ENCODE data around the gene FGGY. TPM values are rescaled to one million over a fixed set of nuclear protein-coding genes. Genes with fewer than 3 reads are reported as not detected.

FGGY gene
- total RNA-seq, 2 experiments from 2014 or later = 8.5 to 9.4 TPM

- ChIA-PET POLR2A (no interaction called here), CTCF (interaction anchor here (0.6 kb wide), 1 partner anchor 399 kb away, joined by 3 read pairs; no protein-coding TSS in a partner anchor)
- Mint-ChIP-seq H3K4me1 (ENCODE audit: low read depth) (peaks cover 1% of the 10 kb centered on the region), H3K4me3 (no peak overlapping the region), H3K27ac (no peak overlapping the region), H3K27me3 (ENCODE audit: low read depth) (no peaks in the 10 kb centered on the region), H3K36me3 (ENCODE audit: low read depth) (no peaks in the 10 kb centered on the region), H3K9me3 (ENCODE audit: insufficient read depth) (no peaks in the 10 kb centered on the region)
- no peak for DNase-seq
- ATAC-seq = no peak
Measured at GRCh38 chr1:59413327-59413720, 116.4 kb downstream of the FGGY start.

- no peaks in the 10 kb centered on the region for H3K36me3 Mint-ChIP-seq (ENCODE audit: low read depth)
- POLR2A ChIA-PET = interaction anchor here (0.6 kb wide), 1 partner anchor 230 kb away, joined by 3 read pairs; no protein-coding TSS in a partner anchor
- no peaks in the 10 kb centered on the region for H3K9me3 Mint-ChIP-seq (ENCODE audit: insufficient read depth)
- no peak overlapping the region for H3K27ac Mint-ChIP-seq
- CTCF ChIA-PET = no interaction called here
- ATAC-seq = no peak
- no peak overlapping the region for H3K4me3 Mint-ChIP-seq
- H3K4me1 Mint-ChIP-seq (ENCODE audit: low read depth) = peaks cover 1% of the 10 kb centered on the region
- no peaks in the 10 kb centered on the region for H3K27me3 Mint-ChIP-seq (ENCODE audit: low read depth)
- DNase-seq = no peak
Measured at GRCh38 chr1:59414406-59415133, 117.7 kb downstream of the FGGY start.

- Mint-ChIP-seq H3K27ac (no peak overlapping the region), H3K4me3 (no peak overlapping the region), H3K4me1 (ENCODE audit: low read depth) (peaks cover 1% of the 10 kb centered on the region), H3K36me3 (ENCODE audit: low read depth) (no peaks in the 10 kb centered on the region), H3K9me3 (ENCODE audit: insufficient read depth) (no peaks in the 10 kb centered on the region), H3K27me3 (ENCODE audit: low read depth) (no peaks in the 10 kb centered on the region)
- ATAC-seq = no peak
- POLR2A ChIA-PET = interaction anchor here (0.6 to 0.7 kb wide), 2 partner anchors 230 to 294 kb away, joined by 3 read pairs; no protein-coding TSS in a partner anchor
- DNase-seq = no peak
- CTCF ChIA-PET = no interaction called here
Measured at GRCh38 chr1:59415286-59415850, 118.5 kb downstream of the FGGY start.

GRCh38 chr1:59415881-59416280, 119.0 kb downstream of the FGGY start:
- H3K27me3 Mint-ChIP-seq (ENCODE audit: low read depth) = no peaks in the 10 kb centered on the region
- peaks cover 1% of the 10 kb centered on the region for H3K4me1 Mint-ChIP-seq (ENCODE audit: low read depth)
- ChIA-PET CTCF (no interaction called here), POLR2A (interaction anchor here (0.7 kb wide), 1 partner anchor 295 kb away, joined by 3 read pairs; no protein-coding TSS in a partner anchor)
- H3K27ac Mint-ChIP-seq = no peak overlapping the region
- no peaks in the 10 kb centered on the region for H3K9me3 Mint-ChIP-seq (ENCODE audit: insufficient read depth)
- DNase-seq (no peak), ATAC-seq (no peak)
- H3K4me3 Mint-ChIP-seq = no peak overlapping the region
- no peaks in the 10 kb centered on the region for H3K36me3 Mint-ChIP-seq (ENCODE audit: low read depth)

- Mint-ChIP-seq H3K4me3 (no peak overlapping the region), H3K9me3 (ENCODE audit: insufficient read depth) (no peaks in the 10 kb centered on the region), H3K36me3 (ENCODE audit: low read depth) (no peaks in the 10 kb centered on the region), H3K27ac (no peak overlapping the region), H3K4me1 (ENCODE audit: low read depth) (peaks cover 1% of the 10 kb centered on the region), H3K27me3 (ENCODE audit: low read depth) (no peaks in the 10 kb centered on the region)
- DNase-seq (no peak), ATAC-seq (no peak)
- POLR2A ChIA-PET = no interaction called here
- CTCF ChIA-PET = no interaction called here
Measured at GRCh38 chr1:59417406-59417805, 120.5 kb downstream of the FGGY start.

GRCh38 chr1:59418363-59419144, 121.7 kb downstream of the FGGY start:
- POLR2A ChIA-PET = no interaction called here
- Mint-ChIP-seq H3K27ac (no peak overlapping the region), H3K4me1 (ENCODE audit: low read depth) (peaks cover 1% of the 10 kb centered on the region), H3K4me3 (no peak overlapping the region), H3K27me3 (ENCODE audit: low read depth) (no peaks in the 10 kb centered on the region), H3K9me3 (ENCODE audit: insufficient read depth) (no peaks in the 10 kb centered on the region), H3K36me3 (ENCODE audit: low read depth) (no peaks in the 10 kb centered on the region)
- no peak for ATAC-seq
- DNase-seq = no peak
- CTCF ChIA-PET = no interaction called here

- DNase-seq (no peak), ATAC-seq (no peak)
- Mint-ChIP-seq H3K27ac (no peak overlapping the region), H3K4me3 (no peak overlapping the region), H3K27me3 (ENCODE audit: low read depth) (no peaks in the 10 kb centered on the region), H3K4me1 (ENCODE audit: low read depth) (peaks cover 1% of the 10 kb centered on the region), H3K36me3 (ENCODE audit: low read depth) (no peaks in the 10 kb centered on the region), H3K9me3 (ENCODE audit: insufficient read depth) (no peaks in the 10 kb centered on the region)
- POLR2A ChIA-PET = no interaction called here
- CTCF ChIA-PET = no interaction called here
Measured at GRCh38 chr1:59419361-59420140, 122.7 kb downstream of the FGGY start.

- ATAC-seq (no peak), DNase-seq (no peak)
- no peak overlapping the region for H3K27ac Mint-ChIP-seq
- CTCF ChIA-PET = no interaction called here
- H3K4me1 Mint-ChIP-seq (ENCODE audit: low read depth) = peaks cover 1% of the 10 kb centered on the region
- H3K36me3 Mint-ChIP-seq (ENCODE audit: low read depth) = no peaks in the 10 kb centered on the region
- POLR2A ChIA-PET = interaction anchor here (0.5 to 0.7 kb wide), 2 partner anchors 116 to 722 kb away, joined by 3 to 4 read pairs; no protein-coding TSS in a partner anchor
- no peak overlapping the region for H3K4me3 Mint-ChIP-seq
- H3K9me3 Mint-ChIP-seq (ENCODE audit: insufficient read depth) = no peaks in the 10 kb centered on the region
- no peaks in the 10 kb centered on the region for H3K27me3 Mint-ChIP-seq (ENCODE audit: low read depth)
Measured at GRCh38 chr1:59421232-59421920, 124.5 kb downstream of the FGGY start.

- CTCF ChIA-PET = no interaction called here
- POLR2A ChIA-PET = no interaction called here
- H3K4me3 Mint-ChIP-seq = no peak overlapping the region
- H3K9me3 Mint-ChIP-seq (ENCODE audit: insufficient read depth) = no peaks in the 10 kb centered on the region
- ATAC-seq (no peak), DNase-seq (no peak)
- H3K27me3 Mint-ChIP-seq (ENCODE audit: low read depth) = no peaks in the 10 kb centered on the region
- no peaks in the 10 kb centered on the region for H3K4me1 Mint-ChIP-seq (ENCODE audit: low read depth)
- H3K27ac Mint-ChIP-seq = no peak overlapping the region
- H3K36me3 Mint-ChIP-seq (ENCODE audit: low read depth) = no peaks in the 10 kb centered on the region
Measured at GRCh38 chr1:59422921-59423575, 126.2 kb downstream of the FGGY start.

GRCh38 chr1:59427155-59427554, 130.3 kb downstream of the FGGY start:
- H3K4me1 Mint-ChIP-seq (ENCODE audit: low read depth) = no peaks in the 10 kb centered on the region
- ChIA-PET CTCF (no interaction called here), POLR2A (interaction anchor here (0.6 to 0.7 kb wide), 2 partner anchors 9 to 250 kb away, joined by 3 read pairs; no protein-coding TSS in a partner anchor)
- H3K36me3 Mint-ChIP-seq (ENCODE audit: low read depth) = no peaks in the 10 kb centered on the region
- no peak overlapping the region for H3K4me3 Mint-ChIP-seq
- ATAC-seq (no peak), DNase-seq (no peak)
- no peaks in the 10 kb centered on the region for H3K27me3 Mint-ChIP-seq (ENCODE audit: low read depth)
- no peaks in the 10 kb centered on the region for H3K9me3 Mint-ChIP-seq (ENCODE audit: insufficient read depth)
- H3K27ac Mint-ChIP-seq = no peak overlapping the region

- DNase-seq (no peak), ATAC-seq (no peak)
- POLR2A ChIA-PET = no interaction called here
- no peaks in the 10 kb centered on the region for H3K9me3 Mint-ChIP-seq (ENCODE audit: insufficient read depth)
- CTCF ChIA-PET = no interaction called here
- peaks cover 4% of the 10 kb centered on the region for H3K4me1 Mint-ChIP-seq (ENCODE audit: low read depth)
- H3K27me3 Mint-ChIP-seq (ENCODE audit: low read depth) = no peaks in the 10 kb centered on the region
- no peak overlapping the region for H3K27ac Mint-ChIP-seq
- H3K36me3 Mint-ChIP-seq (ENCODE audit: low read depth) = no peaks in the 10 kb centered on the region
- H3K4me3 Mint-ChIP-seq = no peak overlapping the region
Measured at GRCh38 chr1:59427784-59428183, 130.9 kb downstream of the FGGY start.

Measured in activated CD8-positive, alpha-beta T cell treated with anti-CD3 and anti-CD28 coated beads, Interleukin-2, amount 10 ng/mL, durations not matched to agents 7 days and 5 days (primary cell).